Measurements from ENCODE around the gene TRPM3.

Gene TRPM3

DNA sequence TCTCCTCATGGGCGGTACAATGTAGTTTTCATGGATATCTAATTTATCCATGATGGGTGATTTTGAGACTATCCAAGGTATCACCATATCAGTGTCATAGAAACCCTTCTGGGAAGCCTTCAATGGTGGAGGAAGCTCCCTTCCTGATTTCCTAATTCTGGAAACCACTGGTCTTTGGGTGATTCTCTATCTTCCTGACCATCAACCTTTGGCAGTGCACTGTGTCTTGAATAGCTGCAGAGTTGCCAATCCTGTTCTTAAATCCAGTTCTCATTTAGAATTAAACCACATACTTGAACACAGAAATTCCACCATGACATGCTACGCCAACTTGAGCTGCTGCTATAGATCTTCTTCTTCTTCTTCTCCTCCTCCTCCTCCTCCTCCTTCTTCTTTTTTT lies 545.3 kb downstream of the TRPM3 start:
- Mint-ChIP-seq H3K27me3 (no peaks in the 10 kb centered on the region), H3K36me3 (ENCODE audit: insufficient read depth) (no peaks in the 10 kb centered on the region), H3K4me3 (no peak overlapping the region), H3K27ac (peak overlapping the region in 1 of 2 donors; percentile 14), H3K4me1 (ENCODE audit: low read depth in 2 of 2) (no peaks in the 10 kb centered on the region), H3K9me3 (no peaks in the 10 kb centered on the region)
- ATAC-seq (replicated peaks) = no peak
- no peak for DNase-seq

- no peak overlapping the region for H3K4me3 Mint-ChIP-seq
Measured at GRCh38 chr9:70574151-70574837, 547.1 kb downstream of the TRPM3 start.

GRCh38 chr9:70573308-70573707 lies 548.1 kb downstream of the TRPM3 start:
- H3K36me3 Mint-ChIP-seq (ENCODE audit: insufficient read depth) = no peaks in the 10 kb centered on the region
- DNase-seq = no peak
- no peaks in the 10 kb centered on the region for H3K27me3 Mint-ChIP-seq
- no peak for ATAC-seq (replicated peaks)
- no peak overlapping the region for H3K4me3 Mint-ChIP-seq
- no peaks in the 10 kb centered on the region for H3K4me1 Mint-ChIP-seq (ENCODE audit: low read depth in 2 of 2)
- H3K27ac Mint-ChIP-seq = no peak overlapping the region
- H3K9me3 Mint-ChIP-seq = no peaks in the 10 kb centered on the region

More at GRCh38 chr9:70574151-70574837, 547.1 kb downstream of the TRPM3 start:
- Mint-ChIP-seq H3K27ac (no peak overlapping the region), H3K36me3 (ENCODE audit: insufficient read depth) (no peaks in the 10 kb centered on the region), H3K9me3 (no peaks in the 10 kb centered on the region), H3K4me1 (ENCODE audit: low read depth in 2 of 2) (no peaks in the 10 kb centered on the region), H3K27me3 (no peaks in the 10 kb centered on the region)
- no peak for ATAC-seq (replicated peaks)
- DNase-seq = no peak

DNA sequence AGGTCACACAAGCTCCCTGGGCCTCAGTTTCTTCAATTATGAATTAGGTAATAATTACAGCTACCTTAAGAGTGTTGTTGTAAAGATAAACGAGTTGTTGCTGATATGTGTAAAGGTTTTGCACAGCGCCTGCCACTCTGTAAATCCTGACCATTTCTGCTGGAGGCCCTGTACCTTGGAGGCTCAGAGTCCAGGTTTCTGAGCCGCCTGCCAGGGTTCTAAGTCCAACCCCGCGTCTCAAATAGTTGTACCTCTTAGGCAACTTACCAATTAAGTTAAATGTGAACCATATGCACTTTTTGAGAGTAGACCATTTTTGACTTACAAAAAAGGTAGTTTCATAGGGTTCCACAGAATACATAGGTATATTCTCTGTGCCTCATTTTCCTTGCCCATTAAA lies 550.2 kb downstream of the TRPM3 start:
- DNase-seq = no peak
- H3K27ac Mint-ChIP-seq = no peak overlapping the region
- H3K9me3 Mint-ChIP-seq = no peaks in the 10 kb centered on the region
- no peak for ATAC-seq (replicated peaks)
- H3K36me3 Mint-ChIP-seq (ENCODE audit: insufficient read depth) = no peaks in the 10 kb centered on the region
- no peaks in the 10 kb centered on the region for H3K4me1 Mint-ChIP-seq (ENCODE audit: low read depth in 2 of 2)
- H3K4me3 Mint-ChIP-seq = no peak overlapping the region
- H3K27me3 Mint-ChIP-seq = no peaks in the 10 kb centered on the region

DNA sequence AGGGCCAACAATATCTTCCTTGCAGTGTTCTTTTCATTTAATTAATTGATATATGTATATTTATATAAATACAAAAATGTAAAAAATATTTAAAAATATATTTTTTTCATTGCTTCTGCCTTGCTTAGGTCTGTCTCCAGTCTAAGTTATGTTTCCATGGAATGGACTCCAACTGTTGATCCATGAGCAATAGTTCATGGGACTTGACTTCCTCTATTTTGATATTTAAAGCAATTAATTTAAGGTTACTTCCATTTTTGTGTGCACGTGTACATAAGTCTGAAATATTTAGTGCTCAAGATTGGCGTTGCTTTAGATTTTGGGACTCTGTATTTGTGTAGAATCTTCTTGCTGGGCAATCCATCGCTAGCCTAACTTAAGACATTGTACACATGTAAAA lies 551.6 kb downstream of the TRPM3 start:
- Mint-ChIP-seq H3K27me3 (no peaks in the 10 kb centered on the region), H3K27ac (no peak overlapping the region), H3K36me3 (ENCODE audit: insufficient read depth) (no peaks in the 10 kb centered on the region), H3K4me3 (no peak overlapping the region), H3K9me3 (no peaks in the 10 kb centered on the region), H3K4me1 (ENCODE audit: low read depth in 2 of 2) (no peaks in the 10 kb centered on the region)
- no peak for DNase-seq
- no peak for ATAC-seq (replicated peaks)

- ATAC-seq (replicated peaks) (no peak), DNase-seq (no peak)
- peaks cover 3 to 4% of the 10 kb centered on the region in 2 donors for H3K4me1 Mint-ChIP-seq (ENCODE audit: low read depth in 2 of 2)
- H3K27me3 Mint-ChIP-seq = no peaks in the 10 kb centered on the region
- no peaks in the 10 kb centered on the region for H3K9me3 Mint-ChIP-seq
- no peaks in the 10 kb centered on the region for H3K36me3 Mint-ChIP-seq (ENCODE audit: insufficient read depth)
- H3K27ac Mint-ChIP-seq = no peak overlapping the region
- H3K4me3 Mint-ChIP-seq = no peak overlapping the region
Measured at GRCh38 chr9:70569070-70569772, 552.2 kb downstream of the TRPM3 start.

DNA sequence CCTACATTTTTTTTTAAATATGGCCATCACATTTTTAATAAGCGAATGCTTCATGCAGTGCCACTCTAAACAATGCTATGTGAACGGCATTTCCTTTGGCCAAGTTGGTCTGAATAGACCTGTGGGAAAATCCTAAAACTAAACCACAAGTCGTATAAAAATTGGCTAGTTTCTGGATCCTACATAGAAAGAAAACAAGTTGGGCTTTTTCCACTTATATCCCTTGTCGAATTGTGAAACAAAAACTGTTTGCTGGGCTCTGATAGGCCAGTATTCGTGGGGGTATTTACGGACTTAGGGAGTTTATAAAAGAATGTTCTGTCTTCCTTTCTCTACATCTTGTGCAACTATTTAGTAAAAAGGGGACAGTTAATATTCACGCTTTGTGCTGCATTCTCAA lies 553.9 kb downstream of the TRPM3 start:
- no peaks in the 10 kb centered on the region for H3K27me3 Mint-ChIP-seq
- H3K36me3 Mint-ChIP-seq (ENCODE audit: insufficient read depth) = no peaks in the 10 kb centered on the region
- no peak overlapping the region for H3K4me3 Mint-ChIP-seq
- ATAC-seq (replicated peaks) (no peak), DNase-seq (no peak)
- H3K27ac Mint-ChIP-seq = no peak overlapping the region
- H3K9me3 Mint-ChIP-seq = no peaks in the 10 kb centered on the region
- peaks cover 16 to 18% of the 10 kb centered on the region in 2 donors for H3K4me1 Mint-ChIP-seq (ENCODE audit: low read depth in 2 of 2)

- Mint-ChIP-seq H3K27ac (no peak overlapping the region), H3K36me3 (ENCODE audit: insufficient read depth) (no peaks in the 10 kb centered on the region), H3K4me3 (no peak overlapping the region), H3K27me3 (no peaks in the 10 kb centered on the region), H3K4me1 (ENCODE audit: low read depth in 2 of 2) (peaks cover 16 to 18% of the 10 kb centered on the region in 2 donors), H3K9me3 (no peaks in the 10 kb centered on the region)
- no peak for ATAC-seq (replicated peaks)
- DNase-seq = no peak
Measured at GRCh38 chr9:70566751-70567150, 554.7 kb downstream of the TRPM3 start.

GRCh38 chr9:70566066-70566465 lies 555.4 kb downstream of the TRPM3 start:
- ATAC-seq (replicated peaks) = no peak
- Mint-ChIP-seq H3K4me3 (no peak overlapping the region), H3K36me3 (ENCODE audit: insufficient read depth) (no peaks in the 10 kb centered on the region), H3K27ac (peak overlapping the region in 1 of 2 donors; percentile 22), H3K4me1 (ENCODE audit: low read depth in 2 of 2) (peaks cover 16 to 18% of the 10 kb centered on the region in 2 donors), H3K27me3 (no peaks in the 10 kb centered on the region), H3K9me3 (no peaks in the 10 kb centered on the region)
- no peak for DNase-seq

DNA sequence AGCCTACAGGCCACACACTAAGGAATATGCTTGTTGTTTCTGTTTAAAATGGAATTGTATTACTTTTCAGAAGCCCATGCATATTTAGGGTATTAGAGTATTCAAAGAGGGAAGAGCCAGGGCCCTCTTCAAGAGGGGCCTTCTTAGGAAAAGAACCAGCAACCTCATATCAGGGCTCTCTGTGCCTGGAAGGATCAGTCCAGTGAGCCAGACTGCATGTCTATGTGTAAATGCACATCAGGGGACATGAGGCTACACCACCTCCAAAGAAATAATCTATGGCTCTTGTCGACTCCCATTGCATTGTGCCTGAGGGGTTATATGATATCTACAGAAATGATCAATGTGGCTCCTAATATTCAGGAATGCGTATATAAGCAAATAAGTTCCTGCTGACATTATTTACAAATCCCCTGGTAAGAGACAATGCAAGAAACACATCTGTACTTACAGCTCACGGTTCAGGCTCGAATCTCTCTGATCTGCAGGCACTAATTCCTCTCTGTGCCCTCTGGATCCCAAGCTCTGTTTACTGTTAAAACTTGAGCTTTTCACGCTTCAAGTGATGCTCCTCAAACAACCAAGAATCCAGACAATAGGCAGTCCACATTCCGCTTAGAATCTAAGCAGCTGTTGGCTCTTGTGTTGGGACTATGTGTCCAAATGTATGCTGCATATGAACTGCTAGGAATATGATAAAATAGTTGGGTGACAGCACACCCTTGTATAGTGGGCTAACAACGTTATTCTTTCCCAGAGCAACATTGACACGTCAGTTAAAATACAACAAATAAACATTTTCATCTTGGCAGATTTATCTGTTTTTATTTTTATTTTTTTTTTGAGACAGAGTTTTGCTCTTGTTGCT lies 556.7 kb downstream of the TRPM3 start:
- peak overlapping the region; percentile 9 to 39 for H3K4me3 Mint-ChIP-seq
- ATAC-seq (replicated peaks) (no peak), DNase-seq (no peak)
- peaks cover 16 to 18% of the 10 kb centered on the region in 2 donors for H3K4me1 Mint-ChIP-seq (ENCODE audit: low read depth in 2 of 2)
- peak overlapping the region; percentile 66 to 87 for H3K27ac Mint-ChIP-seq
- H3K27me3 Mint-ChIP-seq = no peaks in the 10 kb centered on the region
- no peaks in the 10 kb centered on the region for H3K9me3 Mint-ChIP-seq
- no peaks in the 10 kb centered on the region for H3K36me3 Mint-ChIP-seq (ENCODE audit: insufficient read depth)

DNA sequence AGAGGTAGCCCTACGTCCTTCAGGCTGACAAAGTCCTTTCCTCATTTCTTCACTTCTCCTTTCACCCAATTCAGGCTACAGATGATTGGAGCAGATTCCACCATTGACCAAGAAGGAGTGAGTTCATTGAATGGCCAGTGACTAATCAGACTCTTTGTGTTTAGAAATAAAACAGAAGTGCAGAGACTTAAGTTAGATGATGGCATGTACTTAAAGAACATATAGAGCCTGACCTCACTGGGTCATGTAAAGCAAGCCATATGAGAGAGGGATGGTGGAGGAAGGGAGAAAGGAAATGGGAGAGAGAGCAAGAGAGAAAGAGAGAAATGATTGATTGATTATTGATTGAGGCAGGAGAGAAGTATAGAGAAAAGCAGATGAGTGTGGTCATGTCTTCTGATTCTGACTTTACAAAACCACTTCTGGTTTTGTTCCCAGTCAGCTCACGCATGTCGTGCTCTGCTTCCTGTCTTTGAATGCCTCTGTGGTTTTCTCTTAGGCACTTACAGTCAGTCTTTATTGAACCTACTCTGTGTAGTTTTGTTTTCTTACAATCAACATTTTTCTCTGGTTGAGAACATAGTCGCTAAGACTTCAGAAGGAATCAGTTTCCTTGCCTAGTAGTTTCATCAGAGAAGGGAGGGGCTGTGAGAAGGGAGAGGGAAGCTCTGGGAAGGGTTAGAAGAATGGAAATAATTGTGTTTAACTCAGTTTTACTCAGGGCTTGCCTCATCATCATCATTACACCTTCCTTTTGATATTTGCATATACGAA lies 557.8 kb downstream of the TRPM3 start:
- Mint-ChIP-seq H3K27me3 (no peaks in the 10 kb centered on the region), H3K36me3 (ENCODE audit: insufficient read depth) (no peaks in the 10 kb centered on the region), H3K4me3 (peak overlapping the region; percentile 9 to 39), H3K27ac (peak overlapping the region; percentile 66 to 87), H3K9me3 (no peaks in the 10 kb centered on the region), H3K4me1 (ENCODE audit: low read depth in 2 of 2) (peaks cover 16 to 18% of the 10 kb centered on the region in 2 donors)
- peak; percentile 4 to 21 (median 6) for DNase-seq
- peak; percentile 95 for ATAC-seq (replicated peaks)

DNA sequence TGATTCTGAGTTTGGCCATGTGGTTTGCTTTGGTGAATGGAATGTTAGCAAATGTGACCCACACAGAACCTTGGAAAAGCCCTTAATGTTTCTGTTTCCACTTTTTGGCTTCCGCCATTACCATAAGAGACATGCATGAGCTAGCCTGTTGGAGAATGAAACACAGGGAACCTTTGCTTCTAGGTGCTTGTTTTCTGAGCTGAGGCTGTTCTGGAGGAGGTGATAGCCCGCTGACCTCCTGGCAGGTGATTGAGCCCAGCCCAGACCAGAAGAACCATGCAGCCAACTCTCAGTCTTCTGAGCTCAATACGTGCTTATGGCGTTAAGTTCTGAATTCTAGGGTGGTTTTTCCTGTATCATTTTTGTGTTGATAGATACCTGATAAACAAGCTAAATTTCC lies 558.4 kb downstream of the TRPM3 start:
- Mint-ChIP-seq H3K4me1 (ENCODE audit: low read depth in 2 of 2) (peaks cover 16 to 18% of the 10 kb centered on the region in 2 donors), H3K27me3 (no peaks in the 10 kb centered on the region), H3K27ac (peak overlapping the region; percentile 66 to 87), H3K9me3 (no peaks in the 10 kb centered on the region), H3K4me3 (peak overlapping the region; percentile 9 to 39), H3K36me3 (ENCODE audit: insufficient read depth) (no peaks in the 10 kb centered on the region)
- DNase-seq (no peak), ATAC-seq (replicated peaks) (no peak)

DNA sequence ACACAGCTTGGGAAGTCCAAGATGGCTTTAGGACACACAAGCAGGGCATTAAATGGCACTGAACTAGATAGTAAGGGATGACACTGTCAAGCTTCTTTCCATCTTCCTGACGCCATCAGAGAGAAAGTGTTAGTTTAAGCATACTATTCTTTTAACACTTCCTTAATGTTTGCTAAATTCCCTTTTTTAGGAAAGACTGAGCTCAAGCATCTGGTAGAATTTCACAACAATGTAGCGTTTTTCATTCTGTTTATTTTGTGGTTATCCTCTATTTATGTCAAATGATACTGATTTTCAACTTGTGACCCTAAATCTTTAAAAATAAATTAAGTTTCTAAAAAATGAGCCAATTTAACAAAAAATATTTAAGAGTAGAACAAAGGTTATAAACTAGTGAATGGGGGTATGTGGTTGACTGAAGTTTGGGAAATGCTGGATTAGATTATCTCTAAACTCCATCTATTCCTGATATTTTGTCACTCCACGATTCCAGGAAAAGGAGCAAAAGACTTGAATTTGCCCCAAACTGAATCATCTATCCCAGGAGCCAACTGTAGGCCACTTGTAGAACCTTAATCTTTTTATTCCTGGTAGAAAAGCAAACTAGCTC lies 559.5 kb downstream of the TRPM3 start:
- ATAC-seq (replicated peaks) (no peak), DNase-seq (no peak)
- H3K27me3 Mint-ChIP-seq = no peaks in the 10 kb centered on the region
- H3K36me3 Mint-ChIP-seq (ENCODE audit: insufficient read depth) = no peaks in the 10 kb centered on the region
- no peak overlapping the region for H3K4me3 Mint-ChIP-seq
- peaks cover 16 to 18% of the 10 kb centered on the region in 2 donors for H3K4me1 Mint-ChIP-seq (ENCODE audit: low read depth in 2 of 2)
- H3K27ac Mint-ChIP-seq = no peak overlapping the region
- no peaks in the 10 kb centered on the region for H3K9me3 Mint-ChIP-seq
